ENCODE data around the gene HACE1.
A peak's percentile ranks its signal among the peaks of the same experiment; 100 is the strongest.
"Not testable (repeated sequence)": the region's sequence is repeated elsewhere in the genome, so short reads cannot be mapped to it uniquely, and the experiment has no call there.

HACE1 gene

GRCh38 chr6:104859225-104860146 is at the start of gene HACE1:
HACE1 (minus strand) TSS chr6:104859919; CDS start chr6:104859642, 277 bp downstream.
- Mint-ChIP-seq H3K4me3 (peak within 1 kb of the TSS; percentile 94), H3K36me3 (no peaks in the 10 kb centered on the region), H3K9me3 (no peaks in the 10 kb centered on the region), H3K27ac (peak within 1 kb of the TSS; percentile 86), H3K27me3 (peaks cover 2% of the 10 kb centered on the region), H3K4me1 (peaks cover 27% of the 10 kb centered on the region)

- H3K27me3 Mint-ChIP-seq = peaks cover 16% of the 10 kb centered on the region
These were observed 49.3 kb upstream of the HACE1 start for GRCh38 chr6:104908888-104909525.

GRCh38 chr6:104908031-104908887 is 48.5 kb upstream of the HACE1 start:
- H3K27me3 Mint-ChIP-seq = peaks cover 16% of the 10 kb centered on the region
- no peak overlapping the region for H3K27ac Mint-ChIP-seq
- H3K4me1 Mint-ChIP-seq = no peaks in the 10 kb centered on the region
- H3K9me3 Mint-ChIP-seq = no peaks in the 10 kb centered on the region
- H3K36me3 Mint-ChIP-seq = no peaks in the 10 kb centered on the region
- H3K4me3 Mint-ChIP-seq = no peak overlapping the region

More at GRCh38 chr6:104908888-104909525, 49.3 kb upstream of the HACE1 start:
- no peaks in the 10 kb centered on the region for H3K36me3 Mint-ChIP-seq
- no peak overlapping the region for H3K4me3 Mint-ChIP-seq
- H3K27ac Mint-ChIP-seq = no peak overlapping the region
- H3K4me1 Mint-ChIP-seq = no peaks in the 10 kb centered on the region
- no peaks in the 10 kb centered on the region for H3K9me3 Mint-ChIP-seq

- H3K4me3 Mint-ChIP-seq, H3K4me1 Mint-ChIP-seq, H3K27me3 Mint-ChIP-seq, H3K36me3 Mint-ChIP-seq, H3K27ac Mint-ChIP-seq, H3K9me3 Mint-ChIP-seq: not testable (repeated sequence)
These were observed 39.2 kb upstream of the HACE1 start for GRCh38 chr6:104898893-104899292.

- Mint-ChIP-seq H3K4me1 (no peaks in the 10 kb centered on the region), H3K27ac (no peak overlapping the region), H3K9me3 (no peaks in the 10 kb centered on the region), H3K27me3 (peaks cover 15% of the 10 kb centered on the region), H3K4me3 (no peak overlapping the region), H3K36me3 (no peaks in the 10 kb centered on the region)
These were observed 37.2 kb upstream of the HACE1 start for GRCh38 chr6:104896914-104897313.

- Mint-ChIP-seq H3K36me3 (no peaks in the 10 kb centered on the region), H3K27ac (no peak overlapping the region), H3K4me3 (no peak overlapping the region), H3K9me3 (peaks cover 5% of the 10 kb centered on the region), H3K4me1 (no peaks in the 10 kb centered on the region), H3K27me3 (peaks cover 12% of the 10 kb centered on the region)
These were observed 28.3 kb upstream of the HACE1 start for GRCh38 chr6:104888066-104888465.

- Mint-ChIP-seq H3K36me3 (no peaks in the 10 kb centered on the region), H3K4me1 (no peaks in the 10 kb centered on the region), H3K27me3 (peaks cover 12% of the 10 kb centered on the region), H3K4me3 (no peak overlapping the region), H3K27ac (no peak overlapping the region), H3K9me3 (peaks cover 5% of the 10 kb centered on the region)
These were observed 27.6 kb upstream of the HACE1 start for GRCh38 chr6:104887350-104887749.

GRCh38 chr6:104885518-104886043 is 25.9 kb upstream of the HACE1 start:
- Mint-ChIP-seq H3K9me3 (peaks cover 5% of the 10 kb centered on the region), H3K4me3 (no peak overlapping the region), H3K4me1 (no peaks in the 10 kb centered on the region), H3K27me3 (peaks cover 8% of the 10 kb centered on the region), H3K36me3 (no peaks in the 10 kb centered on the region), H3K27ac (no peak overlapping the region)

GRCh38 chr6:104884867-104885517 is 25.3 kb upstream of the HACE1 start:
- Mint-ChIP-seq H3K27me3 (peaks cover 8% of the 10 kb centered on the region), H3K9me3 (peaks cover 5% of the 10 kb centered on the region), H3K36me3 (no peaks in the 10 kb centered on the region), H3K27ac (no peak overlapping the region), H3K4me1 (no peaks in the 10 kb centered on the region), H3K4me3 (no peak overlapping the region)

- Mint-ChIP-seq H3K9me3 (no peaks in the 10 kb centered on the region), H3K4me1 (no peaks in the 10 kb centered on the region), H3K27me3 (peaks cover 5% of the 10 kb centered on the region), H3K27ac (no peak overlapping the region), H3K4me3 (no peak overlapping the region), H3K36me3 (no peaks in the 10 kb centered on the region)
These were observed 22.4 kb upstream of the HACE1 start for GRCh38 chr6:104881964-104882668.

GRCh38 chr6:104862456-104862855 is 2.7 kb upstream of the HACE1 start:
- no peak overlapping the region for H3K27ac Mint-ChIP-seq
- H3K4me1 Mint-ChIP-seq = peaks cover 23% of the 10 kb centered on the region
- no peaks in the 10 kb centered on the region for H3K9me3 Mint-ChIP-seq
- H3K36me3 Mint-ChIP-seq = no peaks in the 10 kb centered on the region
- H3K27me3 Mint-ChIP-seq = peaks cover 8% of the 10 kb centered on the region
- no peak overlapping the region for H3K4me3 Mint-ChIP-seq

GRCh38 chr6:104860221-104860620 is 502 bp upstream of the HACE1 start:
- Mint-ChIP-seq H3K36me3 (no peaks in the 10 kb centered on the region), H3K9me3 (no peaks in the 10 kb centered on the region), H3K4me1 (peaks cover 27% of the 10 kb centered on the region), H3K27me3 (peaks cover 5% of the 10 kb centered on the region), H3K4me3 (peak overlapping the region; percentile 94), H3K27ac (no peak overlapping the region)

- no peaks in the 10 kb centered on the region for H3K36me3 Mint-ChIP-seq
- H3K9me3 Mint-ChIP-seq = no peaks in the 10 kb centered on the region
- H3K27ac Mint-ChIP-seq = no peak overlapping the region
- no peaks in the 10 kb centered on the region for H3K27me3 Mint-ChIP-seq
- H3K4me3 Mint-ChIP-seq = peak overlapping the region; percentile 94
- peaks cover 27% of the 10 kb centered on the region for H3K4me1 Mint-ChIP-seq
These were observed 1.1 kb downstream of the HACE1 start for GRCh38 chr6:104858642-104859041.

- Mint-ChIP-seq H3K27ac (no peak overlapping the region), H3K27me3 (no peaks in the 10 kb centered on the region)
These were observed 4.2 kb downstream of the HACE1 start for GRCh38 chr6:104855507-104855906.

More at GRCh38 chr6:104855507-104855906, 4.2 kb downstream of the HACE1 start:
- H3K36me3 Mint-ChIP-seq = peaks cover 8% of the 10 kb centered on the region
- no peaks in the 10 kb centered on the region for H3K9me3 Mint-ChIP-seq
- peaks cover 26% of the 10 kb centered on the region for H3K4me1 Mint-ChIP-seq
- no peak overlapping the region for H3K4me3 Mint-ChIP-seq

Data from activated naive CD4-positive, alpha-beta T cell treated with anti-CD3 and anti-CD28 coated beads, Interleukin-2, amount 50 U/mL, for 24 hours (primary cell).